ENCODE data around the gene CNTNAP2.
"Not testable (repeated sequence)": the region's sequence is repeated elsewhere in the genome, so short reads cannot be mapped to it uniquely, and the experiment has no call there.

CNTNAP2 gene

GRCh38 chr7:146146831-146147486 is 30.4 kb downstream of the CNTNAP2 start:
- H3K27ac ChIP-seq (ENCODE audit: low read depth, low read length) = peak overlapping the region; percentile 16; the same call in 1 of the 2 replicates

DNA sequence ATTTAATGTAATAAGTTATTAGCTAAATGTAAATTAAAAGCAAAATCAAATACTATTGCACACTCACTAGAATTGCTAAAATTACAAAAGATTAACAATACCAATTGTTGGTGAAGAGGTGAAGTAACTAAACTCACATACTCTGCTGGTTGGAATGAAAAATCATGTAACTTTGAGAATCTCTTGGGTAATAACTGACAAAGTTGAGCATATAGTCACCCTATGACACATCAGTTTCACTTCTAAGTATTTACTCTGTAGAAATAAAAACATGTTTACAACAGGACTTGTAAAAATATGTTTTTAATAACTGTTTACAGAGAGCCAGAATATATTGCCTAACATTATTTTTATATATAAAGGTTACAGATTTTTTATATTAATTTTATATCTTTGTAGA is 33.6 kb downstream of the CNTNAP2 start:
- no peaks in the 10 kb centered on the region for H3K4me1 ChIP-seq (ENCODE audit: control insufficient read depth, insufficient read depth, low read length, unreplicated experiment)
- no peaks in the 10 kb centered on the region for H3K36me3 ChIP-seq (ENCODE audit: insufficient read depth, low read length)
- no peaks in the 10 kb centered on the region for H3K27me3 ChIP-seq (ENCODE audit: insufficient read depth, low read length)
- no peak overlapping the region for H2AFZ ChIP-seq (ENCODE audit: low read length, unreplicated experiment)
- H3K27ac ChIP-seq (ENCODE audit: low read depth, low read length) = no peak overlapping the region
- H3K79me2 ChIP-seq (ENCODE audit: control insufficient read depth, insufficient read depth, low read length, unreplicated experiment) = no peaks in the 10 kb centered on the region
- H3K4me3 ChIP-seq (ENCODE audit: low read depth, low read length) = no peak overlapping the region

More at GRCh38 chr7:146146831-146147486, 30.4 kb downstream of the CNTNAP2 start:
- Histone ChIP-seq H3K4me1 (ENCODE audit: control insufficient read depth, insufficient read depth, low read length, unreplicated experiment) (no peaks in the 10 kb centered on the region), H3K4me3 (ENCODE audit: low read depth, low read length) (0 out of 2 replicates have a peak overlapping the region, but pooled peaks have one; percentile 21), H3K36me3 (ENCODE audit: insufficient read depth, low read length) (no peaks in the 10 kb centered on the region), H3K79me2 (ENCODE audit: control insufficient read depth, insufficient read depth, low read length, unreplicated experiment) (no peaks in the 10 kb centered on the region), H3K27me3 (ENCODE audit: insufficient read depth, low read length) (no peaks in the 10 kb centered on the region), H2AFZ (ENCODE audit: low read length, unreplicated experiment) (no peak overlapping the region)

- Histone ChIP-seq H3K4me1 (ENCODE audit: control insufficient read depth, insufficient read depth, low read length, unreplicated experiment) (no peaks in the 10 kb centered on the region), H3K4me3 (ENCODE audit: low read depth, low read length) (no peak overlapping the region), H2AFZ (ENCODE audit: low read length, unreplicated experiment) (no peak overlapping the region), H3K27me3 (ENCODE audit: insufficient read depth, low read length) (no peaks in the 10 kb centered on the region), H3K36me3 (ENCODE audit: insufficient read depth, low read length) (no peaks in the 10 kb centered on the region), H3K79me2 (ENCODE audit: control insufficient read depth, insufficient read depth, low read length, unreplicated experiment) (no peaks in the 10 kb centered on the region), H3K27ac (ENCODE audit: low read depth, low read length) (no peak overlapping the region)
These were observed 55.5 kb downstream of the CNTNAP2 start for GRCh38 chr7:146172112-146172511.

- no peak overlapping the region for H2AFZ ChIP-seq (ENCODE audit: low read length, unreplicated experiment)
- H3K4me3 ChIP-seq (ENCODE audit: low read depth, low read length) = no peak overlapping the region
- no peaks in the 10 kb centered on the region for H3K4me1 ChIP-seq (ENCODE audit: control insufficient read depth, insufficient read depth, low read length, unreplicated experiment)
- no peaks in the 10 kb centered on the region for H3K36me3 ChIP-seq (ENCODE audit: insufficient read depth, low read length)
- no peak overlapping the region for H3K27ac ChIP-seq (ENCODE audit: low read depth, low read length)
- no peaks in the 10 kb centered on the region for H3K27me3 ChIP-seq (ENCODE audit: insufficient read depth, low read length)
- H3K79me2 ChIP-seq (ENCODE audit: control insufficient read depth, insufficient read depth, low read length, unreplicated experiment) = no peaks in the 10 kb centered on the region
These were observed 59.1 kb downstream of the CNTNAP2 start for GRCh38 chr7:146175716-146176115.

GRCh38 chr7:146176860-146177259 is 60.3 kb downstream of the CNTNAP2 start:
- no peak overlapping the region for H3K4me3 ChIP-seq (ENCODE audit: low read depth, low read length)
- H3K27me3 ChIP-seq (ENCODE audit: insufficient read depth, low read length) = no peaks in the 10 kb centered on the region
- H3K4me1 ChIP-seq (ENCODE audit: control insufficient read depth, insufficient read depth, low read length, unreplicated experiment) = no peaks in the 10 kb centered on the region
- H3K79me2 ChIP-seq (ENCODE audit: control insufficient read depth, insufficient read depth, low read length, unreplicated experiment) = no peaks in the 10 kb centered on the region
- H2AFZ ChIP-seq (ENCODE audit: low read length, unreplicated experiment) = no peak overlapping the region
- H3K36me3 ChIP-seq (ENCODE audit: insufficient read depth, low read length) = no peaks in the 10 kb centered on the region
- H3K27ac ChIP-seq (ENCODE audit: low read depth, low read length) = no peak overlapping the region

- Histone ChIP-seq H3K4me3 (ENCODE audit: low read depth, low read length) (no peak overlapping the region), H3K27ac (ENCODE audit: low read depth, low read length) (no peak overlapping the region), H3K79me2 (ENCODE audit: control insufficient read depth, insufficient read depth, low read length, unreplicated experiment) (no peaks in the 10 kb centered on the region), H3K4me1 (ENCODE audit: control insufficient read depth, insufficient read depth, low read length, unreplicated experiment) (no peaks in the 10 kb centered on the region), H2AFZ (ENCODE audit: low read length, unreplicated experiment) (no peak overlapping the region), H3K36me3 (ENCODE audit: insufficient read depth, low read length) (no peaks in the 10 kb centered on the region), H3K27me3 (ENCODE audit: insufficient read depth, low read length) (no peaks in the 10 kb centered on the region)
These were observed 60.7 kb downstream of the CNTNAP2 start for GRCh38 chr7:146177301-146177700.

DNA sequence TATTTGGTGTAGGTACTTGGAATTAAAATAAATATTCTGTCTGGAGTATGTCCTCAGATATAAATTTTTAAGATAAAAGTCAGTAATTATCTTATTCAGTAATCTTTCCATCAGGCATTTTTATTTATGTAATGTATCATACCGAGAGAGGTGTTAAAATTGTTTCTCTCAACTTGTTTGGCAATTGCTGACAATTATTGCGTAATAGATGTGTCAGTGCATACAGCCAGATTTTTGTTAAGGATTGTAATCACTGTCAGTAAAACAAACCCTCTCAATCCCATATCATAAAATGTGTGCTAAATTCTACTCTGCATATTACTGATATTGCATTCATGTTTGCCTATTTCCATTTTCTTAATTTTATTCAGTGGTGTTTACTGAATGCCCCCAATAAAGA is 69.2 kb downstream of the CNTNAP2 start:
- H3K36me3 ChIP-seq (ENCODE audit: insufficient read depth, low read length) = no peaks in the 10 kb centered on the region
- no peaks in the 10 kb centered on the region for H3K27me3 ChIP-seq (ENCODE audit: insufficient read depth, low read length)
- H3K79me2 ChIP-seq (ENCODE audit: control insufficient read depth, insufficient read depth, low read length, unreplicated experiment) = no peaks in the 10 kb centered on the region
- H3K4me3 ChIP-seq (ENCODE audit: low read depth, low read length) = no peak overlapping the region
- H3K27ac ChIP-seq (ENCODE audit: low read depth, low read length) = no peak overlapping the region
- no peaks in the 10 kb centered on the region for H3K4me1 ChIP-seq (ENCODE audit: control insufficient read depth, insufficient read depth, low read length, unreplicated experiment)
- H2AFZ ChIP-seq (ENCODE audit: low read length, unreplicated experiment) = no peak overlapping the region

DNA sequence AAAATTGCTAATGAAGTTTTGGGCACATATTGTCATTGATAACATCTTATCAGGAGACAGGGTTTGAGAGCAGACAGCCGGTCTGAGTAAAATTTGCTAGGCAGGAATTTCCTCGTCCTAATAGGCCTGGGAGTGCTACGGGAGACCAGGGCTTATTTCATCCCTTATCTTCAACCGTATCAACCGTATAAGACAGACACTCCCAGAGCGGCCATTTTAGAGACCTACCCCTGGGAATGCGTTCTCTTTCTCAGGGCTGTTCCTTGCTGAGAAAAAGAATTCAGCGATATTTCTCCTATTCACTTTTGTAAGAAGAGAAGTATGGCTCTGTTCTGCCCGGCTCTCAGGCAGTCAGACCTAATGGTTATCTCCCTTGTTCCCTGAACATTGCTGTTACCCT is 74.8 kb downstream of the CNTNAP2 start:
- H3K4me3 ChIP-seq (ENCODE audit: low read depth, low read length); H3K79me2 ChIP-seq (ENCODE audit: control insufficient read depth, insufficient read depth, low read length, unreplicated experiment); H3K4me1 ChIP-seq (ENCODE audit: control insufficient read depth, insufficient read depth, low read length, unreplicated experiment); H2AFZ ChIP-seq (ENCODE audit: low read length, unreplicated experiment); H3K27me3 ChIP-seq (ENCODE audit: insufficient read depth, low read length); H3K27ac ChIP-seq (ENCODE audit: low read depth, low read length); H3K36me3 ChIP-seq (ENCODE audit: insufficient read depth, low read length): not testable (repeated sequence)

GRCh38 chr7:146201945-146202344 is 85.3 kb downstream of the CNTNAP2 start:
- H3K79me2 ChIP-seq (ENCODE audit: control insufficient read depth, insufficient read depth, low read length, unreplicated experiment) = no peaks in the 10 kb centered on the region

DNA sequence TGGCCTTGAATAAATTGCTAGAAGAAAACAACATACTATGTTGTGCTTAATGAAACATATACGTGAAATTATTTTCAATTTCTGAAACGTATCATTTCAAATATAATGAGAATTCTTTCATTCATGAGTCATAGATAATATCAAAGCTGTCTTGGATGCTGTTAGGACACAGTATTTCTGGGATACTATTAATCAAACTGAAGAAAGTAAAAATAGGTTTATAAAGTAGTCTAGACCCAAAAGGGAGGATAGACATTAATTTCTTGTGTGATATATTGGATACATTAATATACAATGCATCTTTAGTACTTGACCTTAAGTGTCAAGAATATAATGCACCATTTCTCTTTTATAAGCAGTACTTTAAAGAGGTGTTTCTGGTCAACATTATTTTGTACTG is 89.7 kb downstream of the CNTNAP2 start:
- Histone ChIP-seq H3K4me3 (ENCODE audit: low read depth, low read length) (no peak overlapping the region), H3K27me3 (ENCODE audit: insufficient read depth, low read length) (no peaks in the 10 kb centered on the region), H3K4me1 (ENCODE audit: control insufficient read depth, insufficient read depth, low read length, unreplicated experiment) (no peaks in the 10 kb centered on the region), H3K36me3 (ENCODE audit: insufficient read depth, low read length) (no peaks in the 10 kb centered on the region), H3K79me2 (ENCODE audit: control insufficient read depth, insufficient read depth, low read length, unreplicated experiment) (no peaks in the 10 kb centered on the region), H2AFZ (ENCODE audit: low read length, unreplicated experiment) (no peak overlapping the region), H3K27ac (ENCODE audit: low read depth, low read length) (no peak overlapping the region)

More at GRCh38 chr7:146201945-146202344, 85.3 kb downstream of the CNTNAP2 start:
- no peak overlapping the region for H2AFZ ChIP-seq (ENCODE audit: low read length, unreplicated experiment)
- no peaks in the 10 kb centered on the region for H3K4me1 ChIP-seq (ENCODE audit: control insufficient read depth, insufficient read depth, low read length, unreplicated experiment)
- no peaks in the 10 kb centered on the region for H3K27me3 ChIP-seq (ENCODE audit: insufficient read depth, low read length)
- H3K27ac ChIP-seq (ENCODE audit: low read depth, low read length) = no peak overlapping the region
- H3K36me3 ChIP-seq (ENCODE audit: insufficient read depth, low read length) = no peaks in the 10 kb centered on the region
- no peak overlapping the region for H3K4me3 ChIP-seq (ENCODE audit: low read depth, low read length)

- Histone ChIP-seq H3K4me3 (ENCODE audit: low read depth, low read length) (no peak overlapping the region), H3K27ac (ENCODE audit: low read depth, low read length) (no peak overlapping the region), H3K4me1 (ENCODE audit: control insufficient read depth, insufficient read depth, low read length, unreplicated experiment) (no peaks in the 10 kb centered on the region), H3K79me2 (ENCODE audit: control insufficient read depth, insufficient read depth, low read length, unreplicated experiment) (no peaks in the 10 kb centered on the region), H3K36me3 (ENCODE audit: insufficient read depth, low read length) (no peaks in the 10 kb centered on the region), H3K27me3 (ENCODE audit: insufficient read depth, low read length) (no peaks in the 10 kb centered on the region), H2AFZ (ENCODE audit: low read length, unreplicated experiment) (no peak overlapping the region)
These were observed 91.9 kb downstream of the CNTNAP2 start for GRCh38 chr7:146208492-146208891.
